C4-2B (cell line): Measurements from ENCODE around the gene TUFM.

ENCODE experiments used
- CTCF ChIP-seq: fragments of 450-650 bp; conservative IDR thresholded peaks from 2 replicates; pipeline ENCODE4 v1.5.1; 2017; ENCODE audit warnings: mild to moderate bottlenecking
- ZFX ChIP-seq: fragments of 450-650 bp; IDR thresholded peaks from 2 replicates; pipeline ENCODE4 v1.6.1; 2017

- no peak for TF ChIP-seq CTCF
- TF ChIP-seq ZFX = no peak
Observed at GRCh38 chr16:28830531-28830930, 15.6 kb downstream of the TUFM start.
